ENCODE measurements around the gene LRRC56.

GRCh38 chr11:504053-504993 lies 33.0 kb upstream of the LRRC56 start:
- TF ChIP-seq GABPA (IDR thresholded peaks at IDR 0.05 in 1 of 2, conservative IDR thresholded peaks at IDR 0.05 in 1 of 2) = no peak
- TF ChIP-seq CTCF (IDR thresholded peaks at IDR 0.05; ENCODE audit: low read depth, low read length, missing input control) = no peak
- no peak for TF ChIP-seq HNF4G (IDR thresholded peaks at IDR 0.05)
- TF ChIP-seq SP1 (IDR thresholded peaks at IDR 0.05) = no peak
- TF ChIP-seq FOXA1 (IDR thresholded peaks at IDR 0.05) = no peak
- no peak for TF ChIP-seq ZBTB33 (IDR thresholded peaks at IDR 0.05)
- TF ChIP-seq ATF3 (IDR thresholded peaks at IDR 0.05) = no peak
- no peak for TF ChIP-seq RAD21 (IDR thresholded peaks at IDR 0.05)
- TF ChIP-seq MAX (IDR thresholded peaks at IDR 0.05) = no peak
- TF ChIP-seq REST (IDR thresholded peaks at IDR 0.05) = no peak
- no peak for TF ChIP-seq JUND (IDR thresholded peaks at IDR 0.05)
- no peak for TF ChIP-seq RXRA (IDR thresholded peaks at IDR 0.05)
- no peak for TF ChIP-seq TAF1 (conservative IDR thresholded peaks at IDR 0.05)

All from liver (tissue), 3 donors.